Measurements from ENCODE around the gene IL1RN.

Gene IL1RN

GRCh38 chr2:113171334-113172075 is 44.1 kb downstream of the IL1RN start:
- TF ChIP-seq, protein P1, sequence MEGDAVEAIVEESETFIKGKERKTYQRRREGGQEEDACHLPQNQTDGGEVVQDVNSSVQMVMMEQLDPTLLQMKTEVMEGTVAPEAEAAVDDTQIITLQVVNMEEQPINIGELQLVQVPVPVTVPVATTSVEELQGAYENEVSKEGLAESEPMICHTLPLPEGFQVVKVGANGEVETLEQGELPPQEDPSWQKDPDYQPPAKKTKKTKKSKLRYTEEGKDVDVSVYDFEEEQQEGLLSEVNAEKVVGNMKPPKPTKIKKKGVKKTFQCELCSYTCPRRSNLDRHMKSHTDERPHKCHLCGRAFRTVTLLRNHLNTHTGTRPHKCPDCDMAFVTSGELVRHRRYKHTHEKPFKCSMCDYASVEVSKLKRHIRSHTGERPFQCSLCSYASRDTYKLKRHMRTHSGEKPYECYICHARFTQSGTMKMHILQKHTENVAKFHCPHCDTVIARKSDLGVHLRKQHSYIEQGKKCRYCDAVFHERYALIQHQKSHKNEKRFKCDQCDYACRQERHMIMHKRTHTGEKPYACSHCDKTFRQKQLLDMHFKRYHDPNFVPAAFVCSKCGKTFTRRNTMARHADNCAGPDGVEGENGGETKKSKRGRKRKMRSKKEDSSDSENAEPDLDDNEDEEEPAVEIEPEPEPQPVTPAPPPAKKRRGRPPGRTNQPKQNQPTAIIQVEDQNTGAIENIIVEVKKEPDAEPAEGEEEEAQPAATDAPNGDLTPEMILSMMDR (IDR thresholded peaks at IDR 0.05), result no peak

GRCh38 chr2:113172721-113173541 is 45.5 kb downstream of the IL1RN start:
- TF ChIP-seq, protein P1 (IDR thresholded peaks at IDR 0.05), result no peak

DNA sequence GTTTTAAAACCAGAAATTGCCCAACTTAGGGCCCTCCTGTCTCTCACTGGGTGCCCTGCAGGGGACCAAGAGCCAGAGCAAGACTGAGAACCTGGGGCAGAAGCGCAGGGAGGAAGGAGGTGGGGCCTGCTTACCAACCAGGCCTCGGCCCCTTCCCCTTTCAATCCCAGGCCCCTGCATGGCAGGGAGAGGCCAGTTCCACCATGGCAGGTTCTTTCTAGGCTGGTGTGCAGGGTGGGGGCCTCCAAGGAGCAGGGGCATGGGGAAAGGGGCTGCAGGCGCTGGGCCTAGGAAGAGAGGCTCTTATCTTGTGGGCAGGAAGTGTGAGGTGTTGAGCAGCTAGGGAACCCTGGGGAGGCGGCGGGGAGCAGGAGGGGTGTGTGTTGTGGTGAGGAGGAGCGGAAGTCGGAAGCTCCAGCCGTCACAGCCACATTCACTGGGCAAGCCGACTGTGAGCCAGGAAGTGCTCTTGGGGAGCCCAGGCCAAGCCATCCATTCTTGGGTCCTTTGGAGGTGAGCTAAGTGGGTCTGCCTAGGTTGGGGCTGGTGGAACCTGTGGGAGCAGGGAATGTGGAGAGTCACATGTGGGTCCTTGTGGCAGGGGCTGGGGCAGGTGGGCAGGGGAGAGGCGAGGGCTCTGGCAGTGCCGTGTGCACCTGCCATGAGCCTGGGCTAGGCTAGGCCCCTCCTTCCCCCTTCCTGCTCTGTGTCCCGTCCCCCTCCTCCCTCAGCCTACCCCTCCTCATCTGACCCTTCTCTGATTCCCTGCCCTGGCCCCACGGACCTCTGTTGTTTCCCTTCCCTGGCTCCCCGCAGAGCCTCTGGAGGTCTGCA is 46.4 kb downstream of the IL1RN start, which contains the start of gene PSD4:
Gene PSD4 (plus strand): TSS at position 430 of the 834 bp plus-strand sequence. CDS start 8,486 bp downstream, outside the sequence.
- TF ChIP-seq, protein P1 (IDR thresholded peaks at IDR 0.05), result no peak

GRCh38 chr2:113174376-113174750 is 47.0 kb downstream of the IL1RN start:
- TF ChIP-seq, protein P1 (IDR thresholded peaks at IDR 0.05), result no peak

- TF ChIP-seq, protein P1 (IDR thresholded peaks at IDR 0.05), result no peak
Measured at GRCh38 chr2:113175042-113175628, 47.7 kb downstream of the IL1RN start.

GRCh38 chr2:113175736-113176695 is 48.6 kb downstream of the IL1RN start:
- TF ChIP-seq, protein P1 (IDR thresholded peaks at IDR 0.05), result no peak

Measured in LNCAP (cell line).